Measurements from ENCODE around the gene KSR2.
A peak's percentile ranks its signal among the peaks of the same experiment; 100 is the strongest.

KSR2 gene

DNA sequence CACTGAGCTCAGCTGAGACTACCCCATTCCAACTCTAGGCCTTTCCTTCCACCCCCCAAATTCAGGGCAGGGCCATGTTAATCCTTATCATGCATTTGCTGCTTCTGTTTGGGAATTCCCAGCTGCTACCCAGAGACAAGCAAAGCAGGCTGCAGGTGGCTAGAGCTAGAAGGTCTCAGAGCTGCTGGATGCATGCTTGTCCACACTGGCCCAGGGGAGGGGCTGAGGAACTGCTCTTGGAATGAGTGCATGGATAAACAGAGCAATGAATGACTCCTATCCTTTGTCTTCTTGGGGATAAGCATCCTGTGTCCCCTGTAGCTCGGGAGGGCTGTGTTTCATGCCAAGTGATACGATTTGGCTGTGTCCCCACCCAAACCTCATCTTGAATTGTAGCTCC lies 470.5 kb downstream of the KSR2 start:
- no peaks in the 10 kb centered on the region for H3K4me1 ChIP-seq (ENCODE audit: control insufficient read depth, insufficient read depth, low read depth, low read length)
- H3K14ac ChIP-seq (ENCODE audit: low read length in 2 of 2), result no peak overlapping the region
- H3K79me1 ChIP-seq (replicated peaks; ENCODE audit: low read length, poor library complexity, severe bottlenecking), result no peaks in the 10 kb centered on the region
- 77% methylated on average over 2 of the region's 2 CpGs for WGBS
- H3K9me3 ChIP-seq (ENCODE audit: control insufficient read depth, low read length), result peaks cover 3% of the 10 kb centered on the region
- H3K4ac ChIP-seq (ENCODE audit: low read depth in 1 of 2, low read length in 2 of 2), result no peak overlapping the region
- no peak overlapping the region for H3K18ac ChIP-seq (ENCODE audit: low read depth in 1 of 2, low read length in 2 of 2)
- H2BK5ac ChIP-seq (ENCODE audit: low read depth, low read length, poor library complexity, severe bottlenecking), result no peak overlapping the region
- H3K4me3 ChIP-seq (ENCODE audit: insufficient read depth in 1 of 2, low read depth in 1 of 2, low read length in 2 of 2), result no peak overlapping the region
- no peak overlapping the region for H2BK12ac ChIP-seq (ENCODE audit: low read length in 2 of 2)
- no peak overlapping the region for H2BK120ac ChIP-seq (ENCODE audit: low read depth, low read length)
- H3K23ac ChIP-seq (ENCODE audit: low read length in 2 of 2), result no peak overlapping the region
- no peak overlapping the region for H3K9ac ChIP-seq (ENCODE audit: low read length)
- H3K27me3 ChIP-seq (ENCODE audit: control insufficient read depth in 1 of 2, insufficient read depth in 1 of 2, low read length in 2 of 2), result peaks cover 6 to 61% of the 10 kb centered on the region in 2 experiments
- peak overlapping the region; percentile 47 for H4K8ac ChIP-seq (ENCODE audit: low read length)
- no peak overlapping the region for H3K4me2 ChIP-seq (ENCODE audit: low read length, poor library complexity, severe bottlenecking)
- no peak overlapping the region for H3K27ac ChIP-seq (ENCODE audit: low read length, poor library complexity, severe bottlenecking)
- H2AK5ac ChIP-seq (ENCODE audit: low read length, severe bottlenecking), result no peak overlapping the region
- H3K36me3 ChIP-seq (ENCODE audit: control insufficient read depth in 1 of 2, insufficient read depth in 2 of 2, low read depth in 1 of 2, low read length in 2 of 2), result no peaks in the 10 kb centered on the region
- no peak overlapping the region for H4K91ac ChIP-seq (ENCODE audit: low read length)
- no peak overlapping the region for H2AFZ ChIP-seq (ENCODE audit: low read depth, low read length)
- no peak for DNase-seq
- no peak overlapping the region for H2BK15ac ChIP-seq (ENCODE audit: low read depth, poor library complexity, severe bottlenecking)

DNA sequence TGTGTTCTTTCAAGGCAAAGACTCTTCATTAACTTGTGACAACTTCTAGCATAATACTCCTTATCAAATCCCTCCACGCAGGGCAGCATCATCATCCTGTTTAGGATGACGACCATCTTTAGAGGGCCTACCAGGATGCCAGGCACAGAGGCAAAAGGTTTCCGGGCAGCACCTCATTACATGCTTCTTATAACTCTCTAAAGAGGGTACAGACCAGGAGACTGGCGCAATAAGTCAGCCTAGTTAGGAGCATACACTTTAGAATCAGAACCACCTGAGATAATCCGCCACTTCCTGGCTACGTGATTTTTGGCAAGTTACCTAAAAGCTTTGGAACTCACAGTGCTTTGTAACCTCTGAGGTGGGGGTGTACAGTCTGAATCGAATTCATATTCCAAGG lies 471.4 kb downstream of the KSR2 start:
- 84% methylated on average over 7 of the region's 7 CpGs for WGBS
- H3K4me2 ChIP-seq (ENCODE audit: low read length, poor library complexity, severe bottlenecking), result no peak overlapping the region
- peaks cover 6 to 56% of the 10 kb centered on the region in 2 experiments for H3K27me3 ChIP-seq (ENCODE audit: control insufficient read depth in 1 of 2, insufficient read depth in 1 of 2, low read length in 2 of 2)
- H2BK5ac ChIP-seq (ENCODE audit: low read depth, low read length, poor library complexity, severe bottlenecking), result no peak overlapping the region
- no peak overlapping the region for H3K4me3 ChIP-seq (ENCODE audit: insufficient read depth in 1 of 2, low read depth in 1 of 2, low read length in 2 of 2)
- no peak overlapping the region for H4K8ac ChIP-seq (ENCODE audit: low read length)
- no peak overlapping the region for H2BK120ac ChIP-seq (ENCODE audit: low read depth, low read length)
- no peak overlapping the region for H3K9ac ChIP-seq (ENCODE audit: low read length)
- H2AFZ ChIP-seq (ENCODE audit: low read depth, low read length), result no peak overlapping the region
- H3K9me3 ChIP-seq (ENCODE audit: control insufficient read depth, low read length), result no peaks in the 10 kb centered on the region
- no peak overlapping the region for H2AK5ac ChIP-seq (ENCODE audit: low read length, severe bottlenecking)
- H3K79me1 ChIP-seq (replicated peaks; ENCODE audit: low read length, poor library complexity, severe bottlenecking), result no peaks in the 10 kb centered on the region
- no peaks in the 10 kb centered on the region for H3K4me1 ChIP-seq (ENCODE audit: control insufficient read depth, insufficient read depth, low read depth, low read length)
- H3K36me3 ChIP-seq (ENCODE audit: control insufficient read depth in 1 of 2, insufficient read depth in 2 of 2, low read depth in 1 of 2, low read length in 2 of 2), result no peaks in the 10 kb centered on the region
- H3K27ac ChIP-seq (ENCODE audit: low read length, poor library complexity, severe bottlenecking), result no peak overlapping the region
- no peak overlapping the region for H2BK12ac ChIP-seq (ENCODE audit: low read length in 2 of 2)
- no peak overlapping the region for H3K14ac ChIP-seq (ENCODE audit: low read length in 2 of 2)
- no peak overlapping the region for H4K91ac ChIP-seq (ENCODE audit: low read length)
- no peak overlapping the region for H3K23ac ChIP-seq (ENCODE audit: low read length in 2 of 2)
- H2BK15ac ChIP-seq (ENCODE audit: low read depth, poor library complexity, severe bottlenecking), result no peak overlapping the region
- no peak overlapping the region for H3K18ac ChIP-seq (ENCODE audit: low read depth in 1 of 2, low read length in 2 of 2)
- no peak for DNase-seq
- no peak overlapping the region for H3K4ac ChIP-seq (ENCODE audit: low read depth in 1 of 2, low read length in 2 of 2)

DNA sequence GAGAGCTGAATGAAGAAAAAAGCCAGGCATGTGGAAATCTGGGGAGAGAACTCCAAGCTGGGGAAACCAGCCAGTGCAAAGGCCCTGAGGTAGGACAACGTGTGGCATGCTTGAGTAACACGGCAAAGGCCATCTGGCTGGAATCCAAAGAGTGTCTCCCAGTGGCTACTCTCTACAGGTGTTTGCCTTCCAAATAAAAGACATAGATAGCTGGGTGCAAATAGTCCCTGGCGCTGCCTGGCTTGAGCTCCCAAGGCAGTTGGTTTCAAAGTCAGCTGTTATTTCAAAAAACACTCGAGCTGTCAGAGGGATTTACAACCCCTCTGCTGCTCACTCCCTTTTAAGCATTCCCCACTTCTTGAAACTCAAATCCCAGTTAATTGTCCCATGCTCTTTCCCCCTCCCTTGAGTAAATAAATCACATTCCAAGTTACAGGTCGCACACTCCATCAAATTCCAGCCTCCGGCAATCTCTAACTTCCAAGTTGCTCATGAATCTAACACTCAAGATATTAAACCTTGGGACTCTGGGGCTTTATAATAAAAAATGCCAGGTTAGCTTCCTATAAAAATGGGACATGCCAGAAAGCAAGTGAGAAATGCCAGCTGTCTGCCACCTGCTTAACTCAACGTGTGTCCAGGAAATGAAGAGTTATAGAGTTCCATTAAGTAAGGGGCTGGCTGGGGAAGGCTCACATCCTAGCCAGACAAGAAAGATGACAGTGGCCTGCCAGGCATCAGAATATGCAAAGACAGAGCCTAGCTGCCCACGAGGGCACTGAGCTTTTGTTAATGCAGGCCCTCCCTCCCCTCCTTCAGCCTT lies 473.7 kb downstream of the KSR2 start:
- no peak overlapping the region for H2BK12ac ChIP-seq (ENCODE audit: low read length in 2 of 2)
- H2AK5ac ChIP-seq (ENCODE audit: low read length, severe bottlenecking), result no peak overlapping the region
- H3K4ac ChIP-seq (ENCODE audit: low read depth in 1 of 2, low read length in 2 of 2), result no peak overlapping the region
- H4K8ac ChIP-seq (ENCODE audit: low read length), result no peak overlapping the region
- no peak overlapping the region for H3K4me3 ChIP-seq (ENCODE audit: insufficient read depth in 1 of 2, low read depth in 1 of 2, low read length in 2 of 2)
- no peaks in the 10 kb centered on the region for H3K9me3 ChIP-seq (ENCODE audit: control insufficient read depth, low read length)
- H2AFZ ChIP-seq (ENCODE audit: low read depth, low read length), result no peak overlapping the region
- no peak overlapping the region for H3K23ac ChIP-seq (ENCODE audit: low read length in 2 of 2)
- no peaks in the 10 kb centered on the region for H3K36me3 ChIP-seq (ENCODE audit: control insufficient read depth in 1 of 2, insufficient read depth in 2 of 2, low read depth in 1 of 2, low read length in 2 of 2)
- H2BK15ac ChIP-seq (ENCODE audit: low read depth, poor library complexity, severe bottlenecking), result no peak overlapping the region
- no peak overlapping the region for H3K9ac ChIP-seq (ENCODE audit: low read length)
- H2BK5ac ChIP-seq (ENCODE audit: low read depth, low read length, poor library complexity, severe bottlenecking), result no peak overlapping the region
- no peak overlapping the region for H3K14ac ChIP-seq (ENCODE audit: low read length in 2 of 2)
- H2BK120ac ChIP-seq (ENCODE audit: low read depth, low read length), result no peak overlapping the region
- DNase-seq, result no peak
- no peak overlapping the region for H3K27ac ChIP-seq (ENCODE audit: low read length, poor library complexity, severe bottlenecking)
- no peaks in the 10 kb centered on the region for H3K4me1 ChIP-seq (ENCODE audit: control insufficient read depth, insufficient read depth, low read depth, low read length)
- H3K79me1 ChIP-seq (replicated peaks; ENCODE audit: low read length, poor library complexity, severe bottlenecking), result no peaks in the 10 kb centered on the region
- peaks cover 6 to 42% of the 10 kb centered on the region in 2 experiments for H3K27me3 ChIP-seq (ENCODE audit: control insufficient read depth in 1 of 2, insufficient read depth in 1 of 2, low read length in 2 of 2)
- no peak overlapping the region for H4K91ac ChIP-seq (ENCODE audit: low read length)
- WGBS, result 43% methylated on average over 7 of the region's 8 CpGs
- no peak overlapping the region for H3K18ac ChIP-seq (ENCODE audit: low read depth in 1 of 2, low read length in 2 of 2)
- H3K4me2 ChIP-seq (ENCODE audit: low read length, poor library complexity, severe bottlenecking), result no peak overlapping the region

DNA sequence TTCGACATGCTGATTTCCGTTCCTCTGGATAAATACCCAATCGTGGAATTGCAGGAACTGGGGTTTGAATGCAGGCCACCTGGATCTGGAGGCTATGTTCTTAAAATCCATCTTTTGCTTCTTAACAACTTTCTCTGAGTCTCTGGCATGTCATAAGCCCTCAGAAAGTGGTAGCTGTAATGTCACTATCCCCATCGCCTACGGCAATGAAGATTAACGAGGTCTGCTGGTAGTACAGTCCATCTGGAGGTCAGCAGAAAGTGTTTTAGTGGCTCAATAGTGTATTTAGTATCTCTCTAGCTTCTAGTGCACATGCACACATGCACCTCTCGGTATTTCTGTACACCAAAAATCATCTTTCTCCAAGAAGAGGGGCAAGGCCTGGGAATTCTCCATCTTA lies 477.1 kb downstream of the KSR2 start:
- H4K8ac ChIP-seq (ENCODE audit: low read length), result no peak overlapping the region
- peaks cover 5% of the 10 kb centered on the region for H3K4me1 ChIP-seq (ENCODE audit: control insufficient read depth, insufficient read depth, low read depth, low read length)
- H3K79me1 ChIP-seq (replicated peaks; ENCODE audit: low read length, poor library complexity, severe bottlenecking), result no peaks in the 10 kb centered on the region
- no peak overlapping the region for H3K4me3 ChIP-seq (ENCODE audit: insufficient read depth in 1 of 2, low read depth in 1 of 2, low read length in 2 of 2)
- no peak overlapping the region for H3K4me2 ChIP-seq (ENCODE audit: low read length, poor library complexity, severe bottlenecking)
- H2BK120ac ChIP-seq (ENCODE audit: low read depth, low read length), result no peak overlapping the region
- H3K36me3 ChIP-seq (ENCODE audit: control insufficient read depth in 1 of 2, insufficient read depth in 2 of 2, low read depth in 1 of 2, low read length in 2 of 2), result no peaks in the 10 kb centered on the region
- no peak overlapping the region for H2BK12ac ChIP-seq (ENCODE audit: low read length in 2 of 2)
- WGBS, result 78% methylated on average over 7 of the region's 7 CpGs
- H3K4ac ChIP-seq (ENCODE audit: low read depth in 1 of 2, low read length in 2 of 2), result no peak overlapping the region
- no peaks in the 10 kb centered on the region for H3K9me3 ChIP-seq (ENCODE audit: control insufficient read depth, low read length)
- no peak overlapping the region for H3K27ac ChIP-seq (ENCODE audit: low read length, poor library complexity, severe bottlenecking)
- DNase-seq, result no peak
- H2BK5ac ChIP-seq (ENCODE audit: low read depth, low read length, poor library complexity, severe bottlenecking), result no peak overlapping the region
- H3K14ac ChIP-seq (ENCODE audit: low read length in 2 of 2), result no peak overlapping the region
- no peak overlapping the region for H3K18ac ChIP-seq (ENCODE audit: low read depth in 1 of 2, low read length in 2 of 2)
- H3K23ac ChIP-seq (ENCODE audit: low read length in 2 of 2), result no peak overlapping the region
- H2AK5ac ChIP-seq (ENCODE audit: low read length, severe bottlenecking), result no peak overlapping the region
- peaks cover 0 to 14% of the 10 kb centered on the region in 2 experiments for H3K27me3 ChIP-seq (ENCODE audit: control insufficient read depth in 1 of 2, insufficient read depth in 1 of 2, low read length in 2 of 2)
- no peak overlapping the region for H3K9ac ChIP-seq (ENCODE audit: low read length)
- H4K91ac ChIP-seq (ENCODE audit: low read length), result no peak overlapping the region
- no peak overlapping the region for H2BK15ac ChIP-seq (ENCODE audit: low read depth, poor library complexity, severe bottlenecking)
- no peak overlapping the region for H2AFZ ChIP-seq (ENCODE audit: low read depth, low read length)

Data from mesenchymal stem cell (in vitro differentiated cells and primary cell).